HEK293T (cell line): ENCODE measurements around the gene CTTNBP2.

Experiments used
- ELF4 ChIP-seq: fragments of 450-650 bp; IDR thresholded peaks from 2 replicates; pipeline ENCODE4 v1.6.1; 2017; ENCODE audit warnings: antibody characterized with exemption
- LEF1 ChIP-seq: fragments of 450-650 bp; IDR thresholded peaks from 2 replicates; pipeline ENCODE4 v1.6.1; 2017; ENCODE audit warnings: mild to moderate bottlenecking, borderline replicate concordance
- SP1 ChIP-seq: fragments of 450-650 bp; IDR thresholded peaks from 2 replicates; pipeline ENCODE4 v1.6.1; 2017

GRCh38 chr7:117790731-117791130, 82.5 kb downstream of the CTTNBP2 start:
- TF ChIP-seq SP1 (no peak), LEF1 (no peak), ELF4 (no peak)
